GM12878 (cell line): ENCODE data around the gene ING1.

Experiments
- BACH1 ChIP-seq: fragments of 450-650 bp; IDR thresholded peaks from 2 replicates; pipeline ENCODE4 v1.6.1; 2017; ENCODE audit warnings: mild to moderate bottlenecking, borderline replicate concordance
- CHD4 ChIP-seq: fragments of 200-600 bp; sonication (generic); IDR thresholded peaks from 2 replicates; pipeline ENCODE4 v1.6.1; 2016; ENCODE audit warnings: mild to moderate bottlenecking
- EZH2 ChIP-seq: IDR thresholded peaks from 2 replicates; pipeline ENCODE4 v1.6.1; 2012; ENCODE audit warnings: low read depth, mild to moderate bottlenecking, control low read depth, inconsistent platforms, low read length, borderline replicate concordance; ENCODE audit not compliant: control insufficient read depth
- GATAD2B ChIP-seq: fragments of 450-650 bp; conservative IDR thresholded peaks from 2 replicates; pipeline ENCODE4 v1.6.1; 2017; ENCODE audit warnings: low read depth, mild to moderate bottlenecking, moderate library complexity
- POLR2A ChIP-seq: IDR thresholded peaks from 2 replicates; pipeline ENCODE4 v1.6.1; 2011; ENCODE audit warnings: low read depth, mild to moderate bottlenecking, low read length
- POLR2AphosphoS5 ChIP-seq: IDR thresholded peaks from 2 replicates; pipeline ENCODE4 v1.6.1; 2011; ENCODE audit warnings: mild to moderate bottlenecking, low read length, inconsistent platforms
- STAT3 ChIP-seq: IDR thresholded peaks from 2 replicates; pipeline ENCODE4 v1.6.1; 2011; ENCODE audit warnings: low read depth, low read length, improper control_type of control experiment
- ZSCAN29 ChIP-seq: fragments of 450-650 bp; IDR thresholded peaks from 2 replicates; pipeline ENCODE4 v1.6.1; 2017; ENCODE audit warnings: mild to moderate bottlenecking, moderate library complexity
- TF ChIP-seq, protein P1 (sequence below), 3 experiments: IDR thresholded peaks in 2 of 3; conservative IDR thresholded peaks in 1 of 3; 2 replicates each; pipeline ENCODE4 v1.5.1; 2011; ENCODE audit warnings: low read depth in 3 of 3, low read length in 3 of 3, mild to moderate bottlenecking in 3 of 3, control low read depth in 2 of 3, moderate library complexity in 2 of 3, inconsistent platforms in 1 of 3, mixed read lengths in 1 of 3; ENCODE audit not compliant: control insufficient read depth in 2 of 3, insufficient read depth in 1 of 3; ENCODE audit errors: extremely low read depth in 1 of 3
- TF ChIP-seq, protein P2 (sequence below): fragments of 450-650 bp; IDR thresholded peaks from 2 replicates; pipeline ENCODE4 v1.6.1; 2017; ENCODE audit warnings: mild to moderate bottlenecking, moderate library complexity
- TF ChIP-seq, protein P3 (sequence below): IDR thresholded peaks from 2 replicates; pipeline ENCODE4 v1.6.1; 2011; ENCODE audit warnings: borderline replicate concordance, low read depth, mild to moderate bottlenecking, moderate library complexity, mixed read lengths, low read length; ENCODE audit not compliant: insufficient read depth; ENCODE audit errors: extremely low read length

DNA sequence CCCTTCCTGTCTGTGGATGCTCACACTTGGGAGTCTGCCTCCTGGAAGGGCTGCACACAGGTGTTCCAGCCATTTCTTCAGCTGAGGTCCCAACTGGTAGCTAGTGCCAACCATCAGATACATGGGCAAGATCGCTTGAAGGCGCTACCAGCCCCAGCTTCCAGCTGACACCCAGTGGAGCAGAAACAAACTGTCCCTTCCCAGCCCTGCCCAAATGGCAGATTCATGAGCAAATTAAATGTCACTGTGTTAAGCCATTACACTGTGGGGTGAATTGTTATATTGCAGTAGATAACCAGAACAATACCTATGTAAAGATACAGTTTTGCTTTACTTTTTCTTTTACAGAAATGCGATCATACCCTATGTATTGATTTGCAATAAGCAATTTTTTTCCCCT, 17.6 kb downstream of the ING1 start:
- TF ChIP-seq, protein P1, sequence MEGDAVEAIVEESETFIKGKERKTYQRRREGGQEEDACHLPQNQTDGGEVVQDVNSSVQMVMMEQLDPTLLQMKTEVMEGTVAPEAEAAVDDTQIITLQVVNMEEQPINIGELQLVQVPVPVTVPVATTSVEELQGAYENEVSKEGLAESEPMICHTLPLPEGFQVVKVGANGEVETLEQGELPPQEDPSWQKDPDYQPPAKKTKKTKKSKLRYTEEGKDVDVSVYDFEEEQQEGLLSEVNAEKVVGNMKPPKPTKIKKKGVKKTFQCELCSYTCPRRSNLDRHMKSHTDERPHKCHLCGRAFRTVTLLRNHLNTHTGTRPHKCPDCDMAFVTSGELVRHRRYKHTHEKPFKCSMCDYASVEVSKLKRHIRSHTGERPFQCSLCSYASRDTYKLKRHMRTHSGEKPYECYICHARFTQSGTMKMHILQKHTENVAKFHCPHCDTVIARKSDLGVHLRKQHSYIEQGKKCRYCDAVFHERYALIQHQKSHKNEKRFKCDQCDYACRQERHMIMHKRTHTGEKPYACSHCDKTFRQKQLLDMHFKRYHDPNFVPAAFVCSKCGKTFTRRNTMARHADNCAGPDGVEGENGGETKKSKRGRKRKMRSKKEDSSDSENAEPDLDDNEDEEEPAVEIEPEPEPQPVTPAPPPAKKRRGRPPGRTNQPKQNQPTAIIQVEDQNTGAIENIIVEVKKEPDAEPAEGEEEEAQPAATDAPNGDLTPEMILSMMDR (IDR thresholded peaks at IDR 0.05 in 2 of 3, conservative IDR thresholded peaks at IDR 0.05 in 1 of 3; ENCODE audit: control insufficient read depth in 2 of 3, extremely low read depth in 1 of 3, insufficient read depth in 1 of 3, low read depth in 3 of 3, low read length in 3 of 3) = no peak
- TF ChIP-seq BACH1 (no peak), GATAD2B (no peak), POLR2A (no peak), POLR2AphosphoS5 (no peak), ZSCAN29 (no peak), STAT3 (no peak), CHD4 (no peak), EZH2 (no peak)
- TF ChIP-seq, protein P2, sequence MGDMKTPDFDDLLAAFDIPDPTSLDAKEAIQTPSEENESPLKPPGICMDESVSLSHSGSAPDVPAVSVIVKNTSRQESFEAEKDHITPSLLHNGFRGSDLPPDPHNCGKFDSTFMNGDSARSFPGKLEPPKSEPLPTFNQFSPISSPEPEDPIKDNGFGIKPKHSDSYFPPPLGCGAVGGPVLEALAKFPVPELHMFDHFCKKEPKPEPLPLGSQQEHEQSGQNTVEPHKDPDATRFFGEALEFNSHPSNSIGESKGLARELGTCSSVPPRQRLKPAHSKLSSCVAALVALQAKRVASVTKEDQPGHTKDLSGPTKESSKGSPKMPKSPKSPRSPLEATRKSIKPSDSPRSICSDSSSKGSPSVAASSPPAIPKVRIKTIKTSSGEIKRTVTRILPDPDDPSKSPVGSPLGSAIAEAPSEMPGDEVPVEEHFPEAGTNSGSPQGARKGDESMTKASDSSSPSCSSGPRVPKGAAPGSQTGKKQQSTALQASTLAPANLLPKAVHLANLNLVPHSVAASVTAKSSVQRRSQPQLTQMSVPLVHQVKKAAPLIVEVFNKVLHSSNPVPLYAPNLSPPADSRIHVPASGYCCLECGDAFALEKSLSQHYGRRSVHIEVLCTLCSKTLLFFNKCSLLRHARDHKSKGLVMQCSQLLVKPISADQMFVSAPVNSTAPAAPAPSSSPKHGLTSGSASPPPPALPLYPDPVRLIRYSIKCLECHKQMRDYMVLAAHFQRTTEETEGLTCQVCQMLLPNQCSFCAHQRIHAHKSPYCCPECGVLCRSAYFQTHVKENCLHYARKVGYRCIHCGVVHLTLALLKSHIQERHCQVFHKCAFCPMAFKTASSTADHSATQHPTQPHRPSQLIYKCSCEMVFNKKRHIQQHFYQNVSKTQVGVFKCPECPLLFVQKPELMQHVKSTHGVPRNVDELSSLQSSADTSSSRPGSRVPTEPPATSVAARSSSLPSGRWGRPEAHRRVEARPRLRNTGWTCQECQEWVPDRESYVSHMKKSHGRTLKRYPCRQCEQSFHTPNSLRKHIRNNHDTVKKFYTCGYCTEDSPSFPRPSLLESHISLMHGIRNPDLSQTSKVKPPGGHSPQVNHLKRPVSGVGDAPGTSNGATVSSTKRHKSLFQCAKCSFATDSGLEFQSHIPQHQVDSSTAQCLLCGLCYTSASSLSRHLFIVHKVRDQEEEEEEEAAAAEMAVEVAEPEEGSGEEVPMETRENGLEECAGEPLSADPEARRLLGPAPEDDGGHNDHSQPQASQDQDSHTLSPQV = no peak
- TF ChIP-seq, protein P3, sequence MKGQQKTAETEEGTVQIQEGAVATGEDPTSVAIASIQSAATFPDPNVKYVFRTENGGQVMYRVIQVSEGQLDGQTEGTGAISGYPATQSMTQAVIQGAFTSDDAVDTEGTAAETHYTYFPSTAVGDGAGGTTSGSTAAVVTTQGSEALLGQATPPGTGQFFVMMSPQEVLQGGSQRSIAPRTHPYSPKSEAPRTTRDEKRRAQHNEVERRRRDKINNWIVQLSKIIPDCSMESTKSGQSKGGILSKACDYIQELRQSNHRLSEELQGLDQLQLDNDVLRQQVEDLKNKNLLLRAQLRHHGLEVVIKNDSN = no peak
